Measurements from ENCODE around the gene LRRC2. TPM values are rescaled to one million over a fixed set of nuclear protein-coding genes. Genes with fewer than 3 reads are reported as not detected.

Gene LRRC2
- total and polyA plus RNA-seq, 8 donors: 1.0 to 4.6 (median 1.8) TPM; not detected in 1

DNA sequence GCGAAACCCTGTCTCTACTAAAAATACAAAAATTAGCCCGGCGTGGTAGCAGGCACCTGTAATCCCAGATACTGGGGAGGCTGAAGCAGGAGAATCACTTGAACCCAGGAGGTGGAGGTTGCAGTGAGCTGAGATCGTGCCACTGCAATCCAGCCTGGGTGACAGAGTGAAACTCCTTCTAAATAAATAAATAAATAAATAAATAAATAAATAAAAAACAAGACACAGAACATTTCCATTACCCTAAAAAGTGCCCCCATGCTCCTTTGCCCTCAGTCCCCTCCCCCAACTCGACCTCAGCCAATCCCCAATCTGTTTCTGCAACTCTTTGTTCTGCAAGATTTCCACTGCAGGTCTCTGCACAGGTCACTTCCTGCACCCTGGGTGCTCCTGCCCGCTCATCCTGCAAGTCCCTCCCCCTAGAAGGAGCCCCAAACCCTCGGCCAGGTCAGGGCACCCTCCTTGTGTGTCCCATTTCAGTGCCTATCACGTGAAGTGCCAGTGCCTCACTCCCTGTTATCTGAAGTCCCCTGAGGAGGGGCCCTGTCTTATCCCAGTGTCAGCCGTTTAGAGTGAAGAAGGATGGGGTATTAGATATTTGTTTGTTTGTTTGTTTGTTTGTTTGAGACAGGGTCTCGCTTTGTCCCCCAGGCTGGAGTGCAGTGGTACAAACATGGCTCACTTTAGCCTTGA, 47.4 kb upstream of the LRRC2 start:
- Histone ChIP-seq H3K4me1 (peaks cover 0 to 6% (median 0%) of the 10 kb centered on the region in 4 donors), H3K27ac (no peak overlapping the region), H3K36me3 (no peaks in the 10 kb centered on the region), H3K27me3 (peaks cover 0 to 10% (median 0%) of the 10 kb centered on the region in 3 donors), H3K9me3 (no peaks in the 10 kb centered on the region), H3K4me3 (no peak overlapping the region)
- TF ChIP-seq POLR2A (IDR thresholded peaks at IDR 0.05) (no peak), EP300 (IDR thresholded peaks at IDR 0.05) (no peak), POLR2AphosphoS5 (IDR thresholded peaks at IDR 0.05) (no peak)
- TF ChIP-seq, protein P1, sequence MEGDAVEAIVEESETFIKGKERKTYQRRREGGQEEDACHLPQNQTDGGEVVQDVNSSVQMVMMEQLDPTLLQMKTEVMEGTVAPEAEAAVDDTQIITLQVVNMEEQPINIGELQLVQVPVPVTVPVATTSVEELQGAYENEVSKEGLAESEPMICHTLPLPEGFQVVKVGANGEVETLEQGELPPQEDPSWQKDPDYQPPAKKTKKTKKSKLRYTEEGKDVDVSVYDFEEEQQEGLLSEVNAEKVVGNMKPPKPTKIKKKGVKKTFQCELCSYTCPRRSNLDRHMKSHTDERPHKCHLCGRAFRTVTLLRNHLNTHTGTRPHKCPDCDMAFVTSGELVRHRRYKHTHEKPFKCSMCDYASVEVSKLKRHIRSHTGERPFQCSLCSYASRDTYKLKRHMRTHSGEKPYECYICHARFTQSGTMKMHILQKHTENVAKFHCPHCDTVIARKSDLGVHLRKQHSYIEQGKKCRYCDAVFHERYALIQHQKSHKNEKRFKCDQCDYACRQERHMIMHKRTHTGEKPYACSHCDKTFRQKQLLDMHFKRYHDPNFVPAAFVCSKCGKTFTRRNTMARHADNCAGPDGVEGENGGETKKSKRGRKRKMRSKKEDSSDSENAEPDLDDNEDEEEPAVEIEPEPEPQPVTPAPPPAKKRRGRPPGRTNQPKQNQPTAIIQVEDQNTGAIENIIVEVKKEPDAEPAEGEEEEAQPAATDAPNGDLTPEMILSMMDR (IDR thresholded peaks at IDR 0.05): no peak
- DNase-seq: no peak
- intact Hi-C loops (cut with DNase I; ENCODE audit: low total_unique reads): no loop called here
- 77 to 84% (median 80%) methylated on average over 10 of the region's 10 CpGs for WGBS, 5 donors

DNA sequence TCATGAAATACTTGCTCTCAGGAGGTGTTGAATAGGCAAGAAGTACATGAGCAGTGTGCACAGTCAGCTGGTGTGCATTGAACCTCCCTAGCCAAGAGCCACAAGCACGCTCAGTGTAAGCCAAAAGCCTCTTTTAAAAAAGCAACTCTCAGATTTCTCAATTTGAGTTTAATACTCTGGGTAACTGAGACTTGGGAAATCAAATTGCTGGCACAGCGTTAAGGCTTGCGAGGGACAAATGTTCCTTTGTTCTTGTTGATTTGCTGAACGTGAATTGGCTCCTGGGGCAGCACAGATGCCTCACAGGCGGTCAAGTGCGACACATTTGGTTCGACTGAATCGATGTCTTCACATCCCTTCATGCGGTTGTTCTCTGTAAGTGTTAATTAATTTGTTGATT, 46.2 kb upstream of the LRRC2 start, which contains the start of gene FAM240A:
FAM240A (plus strand) TSS at position 202 of the 400 bp plus-strand sequence; CDS start at position 361, 159 bp downstream.
- WGBS, 5 donors: 25 to 62% (median 58%) methylated on average over 9 of the region's 9 CpGs
- H3K4me3 ChIP-seq: no peak within 1 kb of the TSS
- no peak within 1 kb of the TSS for H3K27ac ChIP-seq
- DNase-seq: peak in 1 of 2 donors; percentile 31
- TF ChIP-seq POLR2AphosphoS5 (IDR thresholded peaks at IDR 0.05) (no peak), POLR2A (IDR thresholded peaks at IDR 0.05) (no peak)
- H3K4me1 ChIP-seq: peaks cover 0 to 6% (median 0%) of the 10 kb centered on the region in 4 donors
- H3K36me3 ChIP-seq: no peaks in the 10 kb centered on the region
- intact Hi-C loops (cut with DNase I; ENCODE audit: low total_unique reads): no loop called here
- H3K27me3 ChIP-seq: no peaks in the 10 kb centered on the region
- H3K9me3 ChIP-seq: no peaks in the 10 kb centered on the region

DNA sequence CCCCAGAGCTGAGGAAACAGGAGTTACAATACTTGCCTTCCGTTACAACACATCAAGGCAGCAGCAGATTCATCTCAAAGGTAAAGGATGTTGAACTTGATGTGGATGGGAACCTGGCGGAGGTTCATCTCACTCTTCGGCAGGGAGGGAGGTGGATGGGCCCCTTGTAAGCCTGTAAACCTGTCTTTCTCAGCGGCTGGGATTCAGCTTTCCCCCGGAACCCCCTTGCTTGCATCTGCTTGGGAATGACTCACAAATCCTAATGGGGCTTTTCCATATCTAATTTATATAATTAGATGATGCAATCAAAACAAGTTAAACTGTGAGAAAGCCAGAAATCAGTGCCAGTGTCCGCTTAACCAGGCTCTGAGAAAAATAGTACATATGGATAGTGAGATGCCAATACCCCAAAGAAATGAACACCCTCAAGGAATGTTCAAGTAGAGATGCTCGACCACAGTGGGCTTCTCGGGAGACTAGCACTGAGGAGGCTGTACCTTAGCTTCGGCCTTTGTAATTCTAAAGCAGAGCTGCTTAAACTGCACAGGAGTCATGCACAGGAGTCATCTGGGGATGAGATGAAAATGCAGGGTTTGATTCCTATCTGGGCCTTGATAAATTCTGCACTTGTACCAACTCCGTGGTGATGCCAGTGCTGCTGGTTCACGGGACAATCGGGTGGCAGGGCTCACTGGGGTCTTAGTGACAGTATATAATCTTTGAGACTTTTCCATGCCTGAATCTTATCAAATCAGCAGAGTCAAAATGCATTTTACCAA, 44.0 kb upstream of the LRRC2 start:
- Histone ChIP-seq H3K27ac (no peak overlapping the region), H3K9me3 (no peaks in the 10 kb centered on the region), H3K4me3 (no peak overlapping the region), H3K4me1 (peaks cover 0 to 6% (median 0%) of the 10 kb centered on the region in 4 donors), H3K27me3 (no peaks in the 10 kb centered on the region), H3K36me3 (no peaks in the 10 kb centered on the region)
- DNase-seq: no peak
- intact Hi-C loops (cut with DNase I; ENCODE audit: low total_unique reads): no loop called here
- WGBS, 5 donors: 87 to 92% (median 90%) methylated on average over 12 of the region's 12 CpGs
- no peak for TF ChIP-seq POLR2A (IDR thresholded peaks at IDR 0.05)
- no peak for TF ChIP-seq POLR2AphosphoS5 (IDR thresholded peaks at IDR 0.05)
- TF ChIP-seq, protein P1 (IDR thresholded peaks at IDR 0.05): no peak
- TF ChIP-seq EP300 (IDR thresholded peaks at IDR 0.05): no peak

DNA sequence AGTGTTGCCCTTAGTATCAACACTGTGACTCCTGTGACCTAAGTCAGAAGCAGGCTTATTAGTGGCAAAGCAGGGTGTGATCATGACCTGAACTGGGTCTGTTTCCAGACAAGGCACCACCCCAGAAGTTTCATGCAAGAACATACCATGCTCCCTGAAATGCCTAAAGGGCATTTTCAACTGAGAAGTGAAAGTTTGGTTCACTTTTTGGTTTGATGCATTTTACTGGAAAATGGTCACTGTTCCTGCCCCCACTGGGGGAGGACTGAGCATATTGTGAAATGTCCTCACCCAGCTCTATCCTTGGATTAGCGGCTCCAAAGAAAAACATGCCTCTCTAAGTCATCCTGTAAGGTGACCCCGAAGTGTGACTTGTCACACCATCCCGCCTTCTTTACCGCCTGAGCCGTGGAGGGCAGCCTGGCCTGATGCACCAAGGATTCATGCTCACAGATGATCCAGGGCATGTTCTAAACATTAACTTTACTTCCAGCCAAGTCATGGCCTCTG, 43.2 kb upstream of the LRRC2 start:
- intact Hi-C loops (cut with DNase I; ENCODE audit: low total_unique reads): no loop called here
- WGBS, 5 donors: 71 to 86% (median 76%) methylated on average over 5 of the region's 5 CpGs
- no peak for TF ChIP-seq EP300 (IDR thresholded peaks at IDR 0.05)
- TF ChIP-seq POLR2A (IDR thresholded peaks at IDR 0.05): no peak
- TF ChIP-seq, protein P1 (IDR thresholded peaks at IDR 0.05): no peak
- no peak for TF ChIP-seq POLR2AphosphoS5 (IDR thresholded peaks at IDR 0.05)
- H3K36me3 ChIP-seq: no peaks in the 10 kb centered on the region
- H3K27me3 ChIP-seq: no peaks in the 10 kb centered on the region
- no peaks in the 10 kb centered on the region for H3K9me3 ChIP-seq
- H3K4me1 ChIP-seq: peaks cover 0 to 6% (median 0%) of the 10 kb centered on the region in 4 donors
- no peak overlapping the region for H3K4me3 ChIP-seq
- DNase-seq: no peak
- H3K27ac ChIP-seq: no peak overlapping the region
